SU-DHL-6 (cell line): ENCODE results near the gene CADM1.

Experiments used
- H2AFZ ChIP-seq: fragments of 200-600 bp; sonication (generic); 2 replicates; pipeline ENCODE4 v1.6.1; 2014; ENCODE audit warnings: low read depth, mild to moderate bottlenecking, moderate library complexity, mixed read lengths, antibody characterized with exemption, low read length; ENCODE audit not compliant: severe bottlenecking
- H3F3A ChIP-seq: fragments of 200-600 bp; shearing (Covaris generic); 2 replicates; pipeline ENCODE4 v1.6.0; 2016; ENCODE audit warnings: antibody characterized with exemption, mild to moderate bottlenecking; ENCODE audit not compliant: insufficient read depth
- H3K27ac ChIP-seq: fragments of 200-600 bp; sonication (generic); 2 replicates; pipeline ENCODE4 v1.5.1; 2016; ENCODE audit warnings: low read depth, mild to moderate bottlenecking, low read length, moderate library complexity, mixed read lengths
- H3K27me3 ChIP-seq: fragments of 200-600 bp; sonication (generic), shearing (Covaris generic); 2 replicates; pipeline ENCODE4 v1.6.0; 2014; ENCODE audit warnings: mild to moderate bottlenecking, low read length
- H3K36me3 ChIP-seq: fragments of 200-600 bp; sonication (generic); 2 replicates; pipeline ENCODE4 v1.6.1; 2014; ENCODE audit warnings: mild to moderate bottlenecking, low read length, mixed read lengths
- H3K4me2 ChIP-seq: fragments of 300-600, 200-600 bp; shearing (Covaris generic), sonication (generic); 2 replicates; pipeline ENCODE4 v1.6.0; 2014; ENCODE audit warnings: low read length, low read depth, mild to moderate bottlenecking; ENCODE audit not compliant: poor library complexity, severe bottlenecking
- H3K4me3 ChIP-seq: fragments of 200-600 bp; sonication (generic); 2 replicates; pipeline ENCODE4 v1.5.1; 2014; ENCODE audit warnings: antibody characterized with exemption, low read length, mild to moderate bottlenecking, mixed read lengths; ENCODE audit not compliant: insufficient read depth, poor library complexity, severe bottlenecking
- H3K79me2 ChIP-seq: fragments of 200-600 bp; sonication (generic); 2 replicates; pipeline ENCODE4 v1.6.1; 2014; ENCODE audit warnings: mild to moderate bottlenecking, low read length, moderate library complexity; ENCODE audit not compliant: insufficient read depth
- H3K9ac ChIP-seq: fragments of 200-600 bp; sonication (generic); 2 replicates; pipeline ENCODE4 v1.7.0; 2014; ENCODE audit warnings: mild to moderate bottlenecking, low read length
- H3K9me2 ChIP-seq: fragments of 200-600 bp; sonication (generic); replicated peaks from 2 replicates; pipeline ENCODE4 v1.6.1; 2014; ENCODE audit warnings: low read length; ENCODE audit not compliant: insufficient read depth
- H3K9me3 ChIP-seq: fragments of 200-600 bp; sonication (generic); 2 replicates; pipeline ENCODE4 v1.6.1; 2014; ENCODE audit warnings: low read length, mixed read lengths; ENCODE audit not compliant: insufficient read depth
- H4K20me1 ChIP-seq: fragments of 200-600 bp; sonication (generic); 2 replicates; pipeline ENCODE4 v1.6.1; 2014; ENCODE audit warnings: low read depth, mild to moderate bottlenecking, antibody characterized with exemption, low read length, moderate library complexity, mixed read lengths
- EZH2phosphoT487 ChIP-seq: fragments of 200-600 bp; sonication (generic), shearing (Covaris generic); conservative IDR thresholded peaks from 2 replicates; pipeline ENCODE4 v1.6.1; 2018; ENCODE audit warnings: mild to moderate bottlenecking, antibody characterized with exemption, low read length, moderate library complexity, mixed read lengths
- TF ChIP-seq, protein P1 (sequence below): fragments of 200-600 bp; sonication (generic); IDR thresholded peaks from one replicate; pipeline ENCODE4 v1.5.1; 2017; ENCODE audit warnings: antibody characterized with exemption, mild to moderate bottlenecking, low read length, moderate library complexity; ENCODE audit not compliant: insufficient read depth, poor library complexity, severe bottlenecking

The CADM1 gene

DNA sequence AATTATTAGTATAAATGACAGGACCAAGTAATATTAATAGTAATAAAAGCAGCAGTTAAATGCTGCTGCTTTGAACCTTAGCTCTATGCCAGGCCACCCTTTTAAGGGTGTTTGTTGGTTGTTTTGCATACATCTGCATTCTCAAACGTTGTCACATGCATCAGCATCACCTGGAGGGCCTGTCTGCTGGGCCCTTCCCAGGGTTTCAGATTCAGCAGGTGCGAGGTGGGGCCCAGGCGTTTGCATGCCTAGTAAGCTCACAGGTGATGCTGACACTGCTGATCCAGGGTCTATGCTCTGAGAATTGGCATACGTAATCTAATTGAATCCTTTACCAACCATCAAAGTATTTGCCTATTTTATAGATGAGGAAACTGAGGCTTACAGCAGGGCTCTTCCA is 246.5 kb downstream of the CADM1 start:
- TF ChIP-seq EZH2phosphoT487: no peak
- TF ChIP-seq, protein P1, sequence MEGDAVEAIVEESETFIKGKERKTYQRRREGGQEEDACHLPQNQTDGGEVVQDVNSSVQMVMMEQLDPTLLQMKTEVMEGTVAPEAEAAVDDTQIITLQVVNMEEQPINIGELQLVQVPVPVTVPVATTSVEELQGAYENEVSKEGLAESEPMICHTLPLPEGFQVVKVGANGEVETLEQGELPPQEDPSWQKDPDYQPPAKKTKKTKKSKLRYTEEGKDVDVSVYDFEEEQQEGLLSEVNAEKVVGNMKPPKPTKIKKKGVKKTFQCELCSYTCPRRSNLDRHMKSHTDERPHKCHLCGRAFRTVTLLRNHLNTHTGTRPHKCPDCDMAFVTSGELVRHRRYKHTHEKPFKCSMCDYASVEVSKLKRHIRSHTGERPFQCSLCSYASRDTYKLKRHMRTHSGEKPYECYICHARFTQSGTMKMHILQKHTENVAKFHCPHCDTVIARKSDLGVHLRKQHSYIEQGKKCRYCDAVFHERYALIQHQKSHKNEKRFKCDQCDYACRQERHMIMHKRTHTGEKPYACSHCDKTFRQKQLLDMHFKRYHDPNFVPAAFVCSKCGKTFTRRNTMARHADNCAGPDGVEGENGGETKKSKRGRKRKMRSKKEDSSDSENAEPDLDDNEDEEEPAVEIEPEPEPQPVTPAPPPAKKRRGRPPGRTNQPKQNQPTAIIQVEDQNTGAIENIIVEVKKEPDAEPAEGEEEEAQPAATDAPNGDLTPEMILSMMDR: no peak
- Histone ChIP-seq H3K9me2 (no peaks in the 10 kb centered on the region), H4K20me1 (no peaks in the 10 kb centered on the region), H3K4me2 (peak overlapping the region; percentile 76), H3K4me3 (no peak overlapping the region), H3K79me2 (no peaks in the 10 kb centered on the region), H3F3A (peaks cover 8% of the 10 kb centered on the region), H3K27ac (peak overlapping the region; percentile 97), H3K9me3 (no peaks in the 10 kb centered on the region), H3K9ac (peak overlapping the region; percentile 31; the same call in 1 of the 2 replicates), H2AFZ (peak overlapping the region; percentile 89), H3K27me3 (no peaks in the 10 kb centered on the region), H3K36me3 (no peaks in the 10 kb centered on the region)

DNA sequence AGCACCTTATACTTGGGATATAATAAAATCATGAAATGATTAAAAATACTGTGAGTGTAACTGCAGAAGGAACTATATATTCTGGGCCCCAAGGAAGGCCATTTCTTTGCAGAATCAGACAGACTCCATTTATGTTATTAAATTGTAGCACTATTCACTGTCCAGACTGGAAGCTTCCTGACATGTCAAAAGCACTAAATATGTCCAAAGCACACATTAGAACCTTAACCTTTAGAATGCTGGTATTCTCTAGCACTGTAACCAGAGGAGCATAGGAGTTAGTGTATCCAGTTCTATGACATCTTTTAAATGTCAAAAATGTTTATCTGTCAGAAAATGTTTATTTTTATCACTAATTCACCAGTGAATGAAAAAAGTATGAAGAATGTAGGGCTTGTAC is 246.9 kb downstream of the CADM1 start:
- Histone ChIP-seq H3K4me3 (no peak overlapping the region), H3K9me2 (no peaks in the 10 kb centered on the region)

DNA sequence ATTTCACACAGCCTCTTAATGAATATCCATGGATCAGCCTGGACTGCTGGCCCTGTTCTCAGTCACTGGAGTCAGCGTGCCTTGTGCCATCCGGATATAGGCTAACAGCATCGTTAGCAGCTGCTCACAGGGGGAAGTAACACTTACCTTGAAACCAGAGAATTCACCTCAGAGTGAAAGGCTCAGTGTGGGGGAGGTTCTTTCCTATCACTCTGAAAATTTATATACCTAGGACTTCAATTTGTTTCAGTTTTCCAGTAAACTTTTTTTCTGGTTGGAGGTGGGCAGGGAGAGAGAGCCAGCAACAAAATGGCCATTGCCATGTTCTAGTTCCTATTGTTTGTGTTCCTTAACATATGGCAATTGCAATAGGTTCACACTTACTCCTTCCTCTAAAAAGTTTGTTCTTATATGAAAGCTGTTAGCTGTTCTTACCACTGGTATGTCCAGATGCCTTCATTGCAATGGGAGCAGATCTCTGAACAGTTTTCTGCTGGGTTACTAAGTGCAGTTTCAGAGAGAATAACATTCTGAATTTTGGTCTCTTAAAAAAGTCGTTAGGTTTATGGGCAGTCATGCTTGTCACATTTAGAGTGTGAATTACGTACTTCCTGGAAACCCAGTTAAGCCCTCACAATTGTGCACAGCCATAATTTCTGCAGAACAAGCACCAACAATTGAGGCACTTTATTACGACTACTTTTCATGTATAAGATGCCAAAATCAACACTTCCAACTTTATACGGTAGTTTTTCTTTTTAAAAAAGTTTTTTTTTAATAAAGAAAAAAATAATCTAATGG is 247.6 kb downstream of the CADM1 start:
- Histone ChIP-seq H3K9me2 (no peaks in the 10 kb centered on the region), H3K4me2 (peak overlapping the region; percentile 76), H3K4me3 (peak overlapping the region; percentile 22), H4K20me1 (no peaks in the 10 kb centered on the region), H3K36me3 (no peaks in the 10 kb centered on the region), H3K9me3 (no peaks in the 10 kb centered on the region), H3K9ac (peak overlapping the region; percentile 53), H3K79me2 (no peaks in the 10 kb centered on the region), H3F3A (peaks cover 8% of the 10 kb centered on the region), H3K27ac (peak overlapping the region; percentile 97), H3K27me3 (no peaks in the 10 kb centered on the region), H2AFZ (peak overlapping the region; percentile 89)
- TF ChIP-seq EZH2phosphoT487: no peak
- TF ChIP-seq, protein P1: no peak

More for the DNA sequence above, 246.9 kb downstream of the CADM1 start:
- H3K9ac ChIP-seq: peak overlapping the region; percentile 31; the same call in 1 of the 2 replicates
- H3K36me3 ChIP-seq: no peaks in the 10 kb centered on the region
- H3K9me3 ChIP-seq: no peaks in the 10 kb centered on the region
- peaks cover 8% of the 10 kb centered on the region for H3F3A ChIP-seq
- peak overlapping the region; percentile 89 for H2AFZ ChIP-seq
- no peak for TF ChIP-seq EZH2phosphoT487
- H4K20me1 ChIP-seq: no peaks in the 10 kb centered on the region
- no peaks in the 10 kb centered on the region for H3K79me2 ChIP-seq
- H3K27me3 ChIP-seq: no peaks in the 10 kb centered on the region
- peak overlapping the region; percentile 76 for H3K4me2 ChIP-seq
- H3K27ac ChIP-seq: peak overlapping the region; percentile 97
